Measurements from ENCODE around the gene FCRL1. TPM values are rescaled to one million over a fixed set of nuclear protein-coding genes. Genes with fewer than 3 reads are reported as not detected.

Gene FCRL1
- total RNA-seq, 1 experiment from 2014 or later = not detected

GRCh38 chr1:157766792-157767191, 53.1 kb downstream of the FCRL1 start:
- ATAC-seq (no peak), DNase-seq (ENCODE audit: low spot score) (no peak)
- Mint-ChIP-seq H3K27ac (no peak overlapping the region), H3K4me3 (no peak overlapping the region), H3K36me3 (no peaks in the 10 kb centered on the region), H3K4me1 (no peaks in the 10 kb centered on the region), H3K9me3 (no peaks in the 10 kb centered on the region), H3K27me3 (ENCODE audit: low read depth) (no peaks in the 10 kb centered on the region; the same call in 1 of the 2 replicates)
- POLR2A ChIA-PET = no interaction called here
- TF ChIP-seq ETV6 (CRISPR knock-in tag; IDR thresholded peaks at IDR 0.05) (no peak), ATF2 (CRISPR knock-in tag; IDR thresholded peaks at IDR 0.05; ENCODE audit: borderline replicate concordance, low read depth) (no peak), ZNF263 (CRISPR knock-in tag; IDR thresholded peaks at IDR 0.05; ENCODE audit: low read depth) (no peak), RORB (CRISPR knock-in tag; IDR thresholded peaks at IDR 0.05) (no peak), SP1 (CRISPR knock-in tag; conservative IDR thresholded peaks at IDR 0.05) (no peak), ATF6 (CRISPR knock-in tag; IDR thresholded peaks at IDR 0.05) (no peak), NFATC4 (CRISPR knock-in tag; IDR thresholded peaks at IDR 0.05) (no peak), HMGA2 (CRISPR knock-in tag; IDR thresholded peaks at IDR 0.05) (no peak), ZNF532 (CRISPR knock-in tag; IDR thresholded peaks at IDR 0.05; ENCODE audit: borderline replicate concordance) (no peak), E2F4 (CRISPR knock-in tag; IDR thresholded peaks at IDR 0.05; ENCODE audit: borderline replicate concordance, low read depth) (no peak), KAT7 (CRISPR knock-in tag; IDR thresholded peaks at IDR 0.05; ENCODE audit: borderline replicate concordance) (no peak), IRF2 (CRISPR knock-in tag; IDR thresholded peaks at IDR 0.05; ENCODE audit: borderline replicate concordance, low read depth) (no peak)
- CTCF ChIA-PET = no interaction called here

GRCh38 chr1:157758018-157758417, 61.9 kb downstream of the FCRL1 start:
- no peak overlapping the region for H3K27ac Mint-ChIP-seq
- H3K27me3 Mint-ChIP-seq (ENCODE audit: low read depth) = no peaks in the 10 kb centered on the region
- no peak for DNase-seq (ENCODE audit: low spot score)
- ChIA-PET CTCF (interaction anchor here (0.9 kb wide), 1 partner anchor 190 kb away, joined by 3 read pairs; no protein-coding TSS in a partner anchor), POLR2A (interaction anchor here (0.7 kb wide), 1 partner anchor 7 kb away, joined by 7 read pairs; no protein-coding TSS in a partner anchor)
- ATAC-seq = no peak
- peaks cover 11% of the 10 kb centered on the region for H3K4me1 Mint-ChIP-seq
- peaks cover 22% of the 10 kb centered on the region for H3K9me3 Mint-ChIP-seq
- H3K36me3 Mint-ChIP-seq = peaks cover 6% of the 10 kb centered on the region; the same call in 1 of the 2 replicates
- no peak overlapping the region for H3K4me3 Mint-ChIP-seq
- TF ChIP-seq IRF2 (CRISPR knock-in tag; IDR thresholded peaks at IDR 0.05; ENCODE audit: borderline replicate concordance, low read depth) = no peak
- TF ChIP-seq FOXP4 (CRISPR knock-in tag; IDR thresholded peaks at IDR 0.05) = no peak
- TF ChIP-seq ZNF512 (CRISPR knock-in tag; IDR thresholded peaks at IDR 0.05; ENCODE audit: borderline replicate concordance) = no peak
- TF ChIP-seq CREB1 (CRISPR knock-in tag; IDR thresholded peaks at IDR 0.05) = no peak
- TF ChIP-seq MYBL2 (CRISPR knock-in tag; IDR thresholded peaks at IDR 0.05) = no peak
- no peak for TF ChIP-seq ELF4 (CRISPR knock-in tag; IDR thresholded peaks at IDR 0.05; ENCODE audit: low read depth)
- no peak for TF ChIP-seq TP53 (CRISPR knock-in tag; IDR thresholded peaks at IDR 0.05)
- no peak for TF ChIP-seq ZBTB43 (CRISPR knock-in tag; IDR thresholded peaks at IDR 0.05)

All from WTC11 (cell line).